H1 (cell line): ENCODE data around the gene KRTAP3-2. TPM values are rescaled to one million over a fixed set of nuclear protein-coding genes. Genes with fewer than 3 reads are reported as not detected.
"Not testable (repeated sequence)": the region's sequence is repeated elsewhere in the genome, so short reads cannot be mapped to it uniquely, and the experiment has no call there.

Experiments
- CTCF ChIA-PET: fragments of 300-600 bp; sonication (Branson Sonifier 250); formaldehyde crosslinking; loops from one replicate; lab custom pipeline; 2021; ENCODE audit not compliant: partially characterized antibody; lab: Charles Lee
- POLR2A ChIA-PET: fragments of 300-600 bp; sonication (Branson Sonifier 250); formaldehyde crosslinking; loops from one replicate; lab custom pipeline; 2021; ENCODE audit warnings: inconsistent platforms; ENCODE audit not compliant: partially characterized antibody; lab: Charles Lee
- DNase-seq, 2 experiments: peaks; one replicate each; pipeline versions ENCODE4 v3.0.0 to v3.0.0-alpha.2; 2010 to 2022; ENCODE audit warnings: low spot score in 2 of 2, low read depth in 1 of 2, mixed read lengths in 1 of 2
- FAIRE-seq: peaks from 2 replicates; lab custom pipeline; 2011; peaks lifted over from hg19 to GRCh38; lab: Jason Lieb, UNC
- H2AFZ ChIP-seq: 2 replicates; pipeline ENCODE4 v1.8.1; 2012; ENCODE audit warnings: low read length, inconsistent platforms
- H2AK5ac ChIP-seq: 2 replicates; pipeline ENCODE4 v1.6.1; 2013; ENCODE audit warnings: low read depth, low read length
- H2BK120ac ChIP-seq: replicated peaks from 2 replicates; pipeline ENCODE3; 2013; ENCODE audit warnings: low read depth, low read length, inconsistent platforms
- H2BK12ac ChIP-seq: 2 replicates; pipeline ENCODE4 v1.6.1; 2013; ENCODE audit warnings: low read depth, low read length
- H2BK15ac ChIP-seq: 2 replicates; pipeline ENCODE4 v1.6.1; 2013; ENCODE audit warnings: low read length
- H2BK20ac ChIP-seq: 2 replicates; pipeline ENCODE4 v1.6.1; 2013; ENCODE audit warnings: low read length
- H2BK5ac ChIP-seq: 2 replicates; pipeline ENCODE4 v1.6.1; 2013; ENCODE audit warnings: low read depth, low read length
- H3K14ac ChIP-seq: 2 replicates; pipeline ENCODE4 v1.6.1; 2013; ENCODE audit warnings: inconsistent platforms; ENCODE audit not compliant: insufficient read length
- H3K18ac ChIP-seq: 2 replicates; pipeline ENCODE4 v1.6.1; 2013; ENCODE audit warnings: low read length; ENCODE audit errors: extremely low read depth
- H3K23ac ChIP-seq: 2 replicates; pipeline ENCODE4 v1.6.1; 2013; ENCODE audit warnings: inconsistent platforms; ENCODE audit not compliant: insufficient read length
- H3K23me2 ChIP-seq: 2 replicates; pipeline ENCODE4 v1.6.1; 2013; ENCODE audit warnings: low read depth, low read length
- H3K27ac ChIP-seq: 2 replicates; pipeline ENCODE4 v1.6.1; 2011; ENCODE audit warnings: low read depth, low read length, inconsistent platforms
- H3K27me3 ChIP-seq, 4 experiments: replicated peaks in 1 of 4; 1 replicate in 1 of 4; 2 replicates in 3 of 4; pipeline versions ENCODE4 v1.6.1 to v1.8.1; 2011 to 2013; ENCODE audit warnings: low read length in 3 of 4, mild to moderate bottlenecking in 3 of 4, inconsistent platforms in 2 of 4, mixed read lengths in 2 of 4, moderate library complexity in 1 of 4; ENCODE audit not compliant: control insufficient read depth in 3 of 4, insufficient read depth in 3 of 4; ENCODE audit errors: extremely low read depth in 1 of 4
- H3K36me3 ChIP-seq, 4 experiments: 2 replicates each; pipeline versions ENCODE4 v1.6.1 to v1.8.1; 2011 to 2013; ENCODE audit warnings: mild to moderate bottlenecking in 4 of 4, low read length in 3 of 4, moderate library complexity in 2 of 4, control low read depth in 1 of 4, inconsistent platforms in 1 of 4; ENCODE audit not compliant: insufficient read depth in 4 of 4, control insufficient read depth in 2 of 4
- H3K4ac ChIP-seq: replicated peaks from 2 replicates; pipeline ENCODE3; 2013; ENCODE audit warnings: low read length, low read depth, mixed read lengths, inconsistent platforms; ENCODE audit not compliant: insufficient read length
- H3K4me1 ChIP-seq, 4 experiments: replicated peaks in 1 of 4; 1 replicate in 1 of 4; 2 replicates in 3 of 4; pipeline versions ENCODE4 v1.6.1 to v1.8.1; 2011 to 2013; ENCODE audit warnings: low read length in 3 of 4, inconsistent platforms in 2 of 4, mixed read lengths in 1 of 4; ENCODE audit not compliant: insufficient read depth in 4 of 4, control insufficient read depth in 3 of 4
- H3K4me2 ChIP-seq, 2 experiments: 2 replicates each; pipeline versions ENCODE4 v1.6.1 to v1.8.1; 2011 to 2013; ENCODE audit warnings: low read depth in 2 of 2, low read length in 2 of 2, control low read depth in 1 of 2, inconsistent platforms in 1 of 2, mild to moderate bottlenecking in 1 of 2; ENCODE audit not compliant: insufficient read depth in 1 of 2
- H3K4me3 ChIP-seq, 4 experiments: fragments of 200-600, 300-600 bp in 1 of 4; sonication (generic), shearing (Covaris generic), sonication (Bioruptor Twin) in 1 of 4; 2 replicates each; pipeline versions ENCODE4 v1.5.1 to v1.8.1; 2011 to 2016; ENCODE audit warnings: low read length in 4 of 4, low read depth in 3 of 4, control low read depth in 2 of 4, inconsistent platforms in 2 of 4, mild to moderate bottlenecking in 2 of 4, mixed read lengths in 1 of 4, moderate library complexity in 1 of 4; ENCODE audit not compliant: insufficient read depth in 2 of 4; ENCODE audit errors: extremely low read depth in 1 of 4
- H3K56ac ChIP-seq: replicated peaks from 2 replicates; pipeline ENCODE3; 2013; ENCODE audit warnings: low read depth, mild to moderate bottlenecking, mixed read lengths, low read length, inconsistent platforms; ENCODE audit not compliant: insufficient read length
- H3K79me1 ChIP-seq: 2 replicates; pipeline ENCODE4 v1.6.1; 2013; ENCODE audit warnings: low read depth, low read length, control low read depth
- H3K79me2 ChIP-seq, 2 experiments: 2 replicates each; pipeline versions ENCODE4 v1.6.1 to v1.8.1; 2012 to 2013; ENCODE audit warnings: low read length in 2 of 2, mild to moderate bottlenecking in 2 of 2, inconsistent platforms in 1 of 2; ENCODE audit not compliant: insufficient read depth in 2 of 2, control insufficient read depth in 1 of 2
- H3K9ac ChIP-seq, 4 experiments: replicated peaks in 1 of 4; 1 replicate in 1 of 4; 2 replicates in 3 of 4; pipeline versions ENCODE4 v1.6.1 to v1.8.1; 2011 to 2013; ENCODE audit warnings: low read depth in 3 of 4, low read length in 3 of 4, control low read depth in 2 of 4, mild to moderate bottlenecking in 2 of 4, moderate library complexity in 2 of 4, inconsistent platforms in 1 of 4; ENCODE audit errors: extremely low read depth in 1 of 4
- H3K9me3 ChIP-seq, 2 experiments: 2 replicates each; pipeline versions ENCODE4 v1.6.1 to v1.8.1; 2012 to 2013; ENCODE audit warnings: mild to moderate bottlenecking in 2 of 2, moderate library complexity in 2 of 2, control low read depth in 1 of 2, inconsistent platforms in 1 of 2, low read depth in 1 of 2, low read length in 1 of 2, mixed read lengths in 1 of 2; ENCODE audit not compliant: insufficient read depth in 2 of 2
- H4K20me1 ChIP-seq, 2 experiments: replicated peaks in 1 of 2; 2 replicates each; pipeline versions ENCODE3 to v1.8.1; 2011 to 2013; ENCODE audit warnings: inconsistent platforms in 2 of 2, low read length in 2 of 2, mild to moderate bottlenecking in 1 of 2; ENCODE audit not compliant: insufficient read depth in 2 of 2, control insufficient read depth in 1 of 2
- H4K5ac ChIP-seq: 2 replicates; pipeline ENCODE4 v1.6.1; 2013; ENCODE audit warnings: low read length, low read depth, mixed read lengths, inconsistent platforms; ENCODE audit not compliant: insufficient read length
- H4K8ac ChIP-seq: 2 replicates; pipeline ENCODE4 v1.8.0; 2013; ENCODE audit warnings: mild to moderate bottlenecking, moderate library complexity, low read length, inconsistent platforms; ENCODE audit not compliant: insufficient read depth; ENCODE audit errors: extremely low read depth
- H4K91ac ChIP-seq: replicated peaks from 2 replicates; pipeline ENCODE3; 2013; ENCODE audit warnings: low read length, mixed read lengths, inconsistent platforms; ENCODE audit not compliant: insufficient read length
- WGBS, 2 experiments: shearing (Covaris generic) in 1 of 2; methylation state at CpG; one replicate each; pipeline versions ENCODE4 v1.1.6 to v1.1.7; 2013 to 2015; ENCODE audit warnings: low lambda C conversion rate in 2 of 2, mixed read lengths in 2 of 2, inconsistent platforms in 1 of 2, low coverage in 1 of 2, missing lambda C conversion rate in 1 of 2; ENCODE audit not compliant: insufficient replicate concordance in 2 of 2, insufficient coverage in 1 of 2, insufficient read length in 1 of 2; ENCODE audit errors: extremely low coverage in 1 of 2, missing lambda C conversion rate in 1 of 2; 5-methylcytosine and 5-hydroxymethylcytosine counted together
- polyA plus RNA-seq, 7 experiments: library from polyadenylated mRNA; depleted of rRNA in 3 of 7; stranded (reverse) in 5 of 7; unstranded in 2 of 7; fragments of >200 nt in 5 of 7; fragments of 200-250 nt in 2 of 7; gene quantifications; 1 replicate in 5 of 7; 2 replicates in 1 of 7; 4 replicates in 1 of 7; pipeline versions ENCODE4 v1.2.1 to v1.2.3, GENCODE V29; 2011 to 2013; ENCODE audit warnings: missing spikeins in 2 of 7, mixed read lengths in 2 of 7
- total RNA-seq: library from RNA; stranded (reverse); fragmentation: NEBNext Ultra II Directional; extraction: Animal tissue kit (Norgen Biotek cat#: 25700); gene quantifications from 2 replicates; pipeline ENCODE4 v1.2.1, GENCODE V29; 2021

Gene KRTAP3-2
- total and polyA plus RNA-seq, 2 of the 8 experiments (the other 6 are each of a cell fraction or from before 2014, with no cell fraction given) = not detected

DNA sequence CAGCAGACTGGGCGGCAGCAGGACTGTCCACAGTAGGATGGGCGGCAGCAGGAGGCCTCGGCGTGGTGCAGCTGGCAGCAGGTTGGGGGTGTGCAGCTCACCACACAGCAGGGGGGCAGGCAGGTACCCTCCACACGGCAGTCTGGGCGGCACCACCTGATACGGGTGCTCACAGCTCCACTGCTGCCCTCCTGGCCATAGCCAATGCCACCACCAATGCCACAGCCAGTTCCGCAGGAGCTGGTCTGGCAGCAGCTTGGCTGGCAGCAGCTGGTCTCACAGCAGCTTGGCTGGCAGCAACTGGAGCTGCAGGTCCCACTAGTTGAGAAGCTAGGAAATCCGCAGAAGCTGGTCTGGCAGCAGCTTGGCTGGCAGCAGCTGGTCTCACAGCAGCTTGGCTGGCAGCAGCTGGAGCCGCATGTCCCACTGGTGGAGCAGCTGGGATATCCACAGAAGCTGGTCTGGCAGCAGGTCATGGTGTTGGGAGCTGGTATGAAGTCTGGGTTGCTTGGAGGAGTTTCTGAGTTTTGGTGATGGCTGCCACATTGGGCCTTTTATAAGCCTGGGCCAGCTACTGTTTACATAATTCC is 34.7 kb upstream of the KRTAP3-2 start, which contains the start of gene KRTAP1-3:
TSS of gene KRTAP1-3 (minus strand) at position 529 of the 590 bp plus-strand sequence. CDS start at position 476, 53 bp downstream.
- H4K8ac ChIP-seq, H2AFZ ChIP-seq, H3K79me1 ChIP-seq, H2BK12ac ChIP-seq, H2BK15ac ChIP-seq, H2BK20ac ChIP-seq, DNase-seq, H4K20me1 ChIP-seq, FAIRE-seq, H3K14ac ChIP-seq, H4K5ac ChIP-seq, H3K18ac ChIP-seq, H3K9me3 ChIP-seq, H3K79me2 ChIP-seq, H3K23ac ChIP-seq, H3K56ac ChIP-seq, H3K4ac ChIP-seq, H4K91ac ChIP-seq, H3K4me1 ChIP-seq, H2AK5ac ChIP-seq, H3K36me3 ChIP-seq, H3K27me3 ChIP-seq, H3K9ac ChIP-seq, H3K4me3 ChIP-seq, H2BK5ac ChIP-seq, POLR2A ChIA-PET, H3K23me2 ChIP-seq, H2BK120ac ChIP-seq, H3K4me2 ChIP-seq, H3K27ac ChIP-seq: not testable (repeated sequence)
- CTCF ChIA-PET = interaction anchor here (1.1 kb wide), 1 partner anchor 288 kb away, joined by 3 read pairs; no protein-coding TSS in a partner anchor
- WGBS, 2 experiments = 88% methylated on average over 7 of the region's 10 CpGs; no CpG with 5 or more reads in 1 of the 2 experiments
